HUES6 (cell line): Measurements from ENCODE around the gene RBBP9.

Source experiments
- H3K27ac ChIP-seq: 2 replicates; pipeline ENCODE4 v1.7.0; 2013; ENCODE audit warnings: low read depth, mild to moderate bottlenecking, low read length, inconsistent platforms
- H3K27me3 ChIP-seq: 2 replicates; pipeline ENCODE4 v1.6.1; 2013; ENCODE audit warnings: low read length; ENCODE audit not compliant: control insufficient read depth, insufficient read depth
- H3K36me3 ChIP-seq: 2 replicates; pipeline ENCODE4 v1.6.1; 2013; ENCODE audit warnings: low read length; ENCODE audit not compliant: control insufficient read depth, insufficient read depth
- H3K4me1 ChIP-seq: 2 replicates; pipeline ENCODE4 v1.6.1; 2013; ENCODE audit warnings: low read length; ENCODE audit not compliant: control insufficient read depth, insufficient read depth
- H3K4me3 ChIP-seq: 2 replicates; pipeline ENCODE4 v1.5.1; 2013; ENCODE audit warnings: low read depth, low read length
- H3K9ac ChIP-seq: one replicate; pipeline ENCODE4 v1.6.1; 2013; ENCODE audit warnings: mild to moderate bottlenecking, low read length
- H3K9me3 ChIP-seq: 2 replicates; pipeline ENCODE4 v1.6.1; 2013; ENCODE audit warnings: low read depth, low read length; ENCODE audit not compliant: control insufficient read depth, insufficient read depth

RBBP9 gene

DNA sequence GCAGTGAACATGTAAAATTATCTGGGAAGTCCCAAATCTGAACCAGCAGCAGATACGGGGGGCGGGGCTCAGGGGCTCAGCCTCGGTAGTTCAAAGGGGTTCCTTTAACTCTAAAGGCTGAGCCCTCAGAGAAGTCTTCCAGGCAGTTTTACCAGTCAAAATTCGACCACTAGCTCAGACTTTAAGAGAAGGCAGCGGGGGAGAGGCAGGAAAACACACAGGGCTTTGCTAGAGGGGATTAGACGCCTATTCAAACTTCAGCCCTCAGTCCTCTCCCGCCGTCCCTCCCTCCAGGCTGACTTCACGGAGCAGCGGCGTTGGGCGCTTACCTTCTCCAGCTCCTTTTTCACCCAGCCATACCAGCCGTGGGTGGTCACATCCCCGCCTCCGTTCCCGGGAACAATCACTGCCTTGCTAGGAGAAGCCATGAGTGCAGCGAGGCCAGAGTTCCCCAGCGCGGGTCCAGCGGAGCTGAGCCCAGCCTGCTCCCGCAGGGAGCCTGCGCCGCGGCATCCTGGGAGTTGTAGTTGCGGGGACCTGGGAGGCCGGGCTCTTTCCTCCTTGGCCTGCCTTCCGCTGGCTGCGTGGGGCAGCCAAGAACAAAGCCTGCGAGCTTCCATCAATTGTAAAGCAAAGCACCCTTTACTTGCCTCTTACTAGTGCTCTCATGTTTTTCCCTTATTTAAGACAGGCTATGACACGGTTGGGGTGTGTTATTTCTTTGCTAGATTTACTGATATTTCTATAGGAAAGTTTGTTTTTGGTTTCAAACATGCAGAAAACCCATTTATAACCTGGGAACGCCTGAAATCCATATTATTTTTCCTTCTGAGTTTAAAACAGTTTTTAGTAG lies at the start of gene RBBP9:
RBBP9 (minus strand) TSS at position 486 of the 853 bp plus-strand sequence; CDS start at position 428, 58 bp downstream.
- Histone ChIP-seq H3K4me1 (peaks cover 5% of the 10 kb centered on the region; the same call in 1 of the 2 replicates), H3K9me3 (no peaks in the 10 kb centered on the region), H3K27ac (no peak within 1 kb of the TSS), H3K9ac (peak within 1 kb of the TSS; percentile 68), H3K36me3 (peaks cover 13% of the 10 kb centered on the region), H3K27me3 (no peaks in the 10 kb centered on the region), H3K4me3 (peak within 1 kb of the TSS; percentile 76)

DNA sequence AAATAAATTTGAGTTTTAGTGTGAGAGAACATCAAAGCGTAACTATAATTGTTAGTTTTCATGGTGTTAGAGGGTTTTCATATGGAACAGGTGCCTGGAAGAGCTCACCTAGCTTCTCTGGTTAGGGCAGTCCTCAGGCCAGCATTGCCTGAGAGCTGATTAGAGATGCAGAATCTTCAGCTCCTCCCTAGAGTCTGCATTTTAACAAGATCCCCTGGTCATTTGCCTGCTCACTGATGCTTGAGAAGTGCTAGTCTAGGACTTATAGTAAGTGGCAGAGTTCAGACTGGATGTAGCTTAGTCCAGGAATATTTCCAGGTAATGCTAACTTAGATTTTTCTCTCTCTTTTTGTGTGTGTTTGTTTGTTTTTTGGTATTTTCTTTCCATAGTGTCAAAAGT lies 48.5 kb upstream of the RBBP9 start:
- Histone ChIP-seq H3K36me3 (peaks cover 90% of the 10 kb centered on the region), H3K27me3 (no peaks in the 10 kb centered on the region), H3K4me1 (no peaks in the 10 kb centered on the region), H3K9ac (no peak overlapping the region), H3K27ac (no peak overlapping the region), H3K9me3 (no peaks in the 10 kb centered on the region), H3K4me3 (no peak overlapping the region)

DNA sequence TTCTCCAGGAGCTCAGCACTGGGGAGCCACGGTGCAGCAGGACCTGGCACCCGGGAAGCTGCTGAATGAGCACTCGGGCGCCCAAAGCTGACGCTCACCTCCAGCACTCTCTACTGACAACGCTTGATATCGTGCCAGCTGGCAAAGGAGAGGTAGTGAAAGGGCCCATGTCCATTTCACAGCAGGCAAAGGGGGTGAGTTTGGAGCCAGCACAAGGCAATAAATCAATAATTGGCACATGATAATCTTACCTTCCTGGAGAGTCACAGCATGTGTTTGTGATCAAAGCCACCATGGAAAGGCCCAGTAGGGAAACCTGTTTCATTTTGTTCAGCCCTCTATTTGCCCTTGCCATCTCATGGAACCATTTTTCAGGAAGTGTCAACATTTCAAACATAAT lies 46.9 kb upstream of the RBBP9 start:
- Histone ChIP-seq H3K36me3 (peaks cover 80% of the 10 kb centered on the region), H3K9ac (no peak overlapping the region), H3K27me3 (no peaks in the 10 kb centered on the region), H3K27ac (no peak overlapping the region), H3K4me3 (no peak overlapping the region), H3K4me1 (no peaks in the 10 kb centered on the region), H3K9me3 (no peaks in the 10 kb centered on the region)

DNA sequence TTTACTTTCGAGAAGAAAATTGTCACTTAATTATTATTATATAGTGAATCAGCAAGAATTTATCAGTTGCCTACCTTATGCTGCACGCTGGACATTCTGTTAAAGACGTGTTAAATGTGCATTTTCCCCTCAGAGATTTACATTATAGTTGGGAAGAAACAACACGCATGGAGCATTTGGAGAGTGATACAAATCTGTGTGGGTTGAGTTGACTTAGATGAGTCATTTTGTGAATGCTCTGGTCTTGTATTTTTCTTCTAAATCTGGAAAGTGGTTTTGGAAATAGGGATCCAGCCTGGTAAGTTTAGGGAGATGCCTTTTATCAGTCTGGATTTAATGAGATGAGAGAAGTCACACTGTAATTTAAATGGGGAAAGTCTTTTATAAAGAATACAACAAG lies 46.2 kb upstream of the RBBP9 start:
- Histone ChIP-seq H3K36me3 (peaks cover 77% of the 10 kb centered on the region), H3K9me3 (no peaks in the 10 kb centered on the region), H3K27ac (no peak overlapping the region), H3K9ac (no peak overlapping the region), H3K4me1 (no peaks in the 10 kb centered on the region), H3K27me3 (no peaks in the 10 kb centered on the region), H3K4me3 (no peak overlapping the region)

DNA sequence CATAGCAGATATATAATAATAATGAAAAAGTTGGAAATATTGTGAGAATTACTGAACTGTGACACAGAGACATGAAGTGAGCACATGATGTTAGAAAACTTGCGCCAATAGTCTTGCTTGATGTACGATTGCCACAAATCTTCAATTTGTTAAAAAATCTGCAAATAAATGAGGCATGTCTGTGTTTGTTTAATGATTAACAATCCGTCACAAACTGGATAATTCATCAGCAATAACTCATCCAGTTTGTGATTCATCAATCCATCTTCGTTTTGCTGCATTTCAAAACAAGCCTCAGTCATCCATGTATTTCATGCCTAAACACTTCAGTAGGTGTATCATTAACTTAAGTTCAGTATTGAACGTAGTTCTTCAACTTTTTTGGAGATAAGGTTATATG lies 44.7 kb upstream of the RBBP9 start:
- Histone ChIP-seq H3K27me3 (no peaks in the 10 kb centered on the region), H3K9ac (no peak overlapping the region), H3K4me3 (no peak overlapping the region), H3K9me3 (no peaks in the 10 kb centered on the region), H3K27ac (no peak overlapping the region), H3K4me1 (no peaks in the 10 kb centered on the region), H3K36me3 (peaks cover 72% of the 10 kb centered on the region)

DNA sequence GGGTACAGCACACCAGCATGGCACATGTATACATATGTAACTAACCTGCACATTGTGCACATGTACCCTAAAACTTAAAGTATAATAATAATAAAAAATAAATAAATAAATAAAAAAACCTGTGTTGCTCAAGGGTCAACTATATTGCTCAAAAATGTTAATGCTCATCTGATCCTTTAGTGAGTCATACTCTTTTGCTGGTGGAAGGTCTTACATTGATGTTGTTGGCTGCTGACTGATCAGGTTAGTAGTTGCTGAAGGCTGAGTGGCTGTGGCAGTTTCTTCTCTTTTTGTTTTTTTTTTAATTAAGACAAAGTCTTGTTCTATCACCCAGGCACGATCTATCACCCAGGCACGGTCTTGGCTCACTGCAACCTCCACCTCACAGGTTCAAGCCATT lies 40.6 kb upstream of the RBBP9 start:
- Histone ChIP-seq H3K9me3 (no peaks in the 10 kb centered on the region), H3K27ac (no peak overlapping the region), H3K4me1 (no peaks in the 10 kb centered on the region), H3K36me3 (peaks cover 66% of the 10 kb centered on the region), H3K4me3 (no peak overlapping the region), H3K27me3 (no peaks in the 10 kb centered on the region), H3K9ac (no peak overlapping the region)

DNA sequence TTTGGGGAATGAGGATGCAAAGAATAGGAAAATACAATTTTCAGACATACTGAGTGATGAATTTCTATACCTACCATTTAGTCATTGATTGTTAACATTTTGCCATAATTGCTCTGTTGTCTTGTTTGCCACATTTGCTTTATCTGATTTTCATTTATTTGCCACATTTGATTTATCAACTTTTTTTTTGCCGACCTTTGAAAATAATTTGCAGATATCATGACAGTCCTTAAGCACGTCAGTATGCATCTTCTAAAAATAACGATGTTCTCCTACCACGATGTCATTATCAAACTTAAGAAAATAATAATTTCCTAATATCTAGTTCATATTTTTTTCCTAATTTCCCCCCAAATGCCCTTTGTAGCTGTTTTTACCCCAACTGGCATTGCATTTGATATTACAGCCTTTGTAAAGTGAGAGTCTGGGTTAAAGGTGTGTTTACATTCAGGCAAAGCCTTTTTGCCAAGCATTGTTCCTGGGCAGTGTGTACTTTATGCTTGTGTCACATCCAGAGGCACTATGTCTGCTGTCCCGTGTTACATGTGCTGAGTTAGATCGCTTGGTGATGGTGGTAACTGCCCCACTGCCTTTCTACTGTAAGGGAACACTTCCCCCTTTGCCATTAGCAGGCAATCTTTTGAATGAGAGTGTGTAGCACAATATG lies 37.1 kb upstream of the RBBP9 start:
- no peak overlapping the region for H3K27ac ChIP-seq
- H3K36me3 ChIP-seq = peaks cover 76% of the 10 kb centered on the region
- no peaks in the 10 kb centered on the region for H3K27me3 ChIP-seq
- H3K4me3 ChIP-seq = no peak overlapping the region
- H3K9me3 ChIP-seq = no peaks in the 10 kb centered on the region
- H3K9ac ChIP-seq = no peak overlapping the region
- no peaks in the 10 kb centered on the region for H3K4me1 ChIP-seq

DNA sequence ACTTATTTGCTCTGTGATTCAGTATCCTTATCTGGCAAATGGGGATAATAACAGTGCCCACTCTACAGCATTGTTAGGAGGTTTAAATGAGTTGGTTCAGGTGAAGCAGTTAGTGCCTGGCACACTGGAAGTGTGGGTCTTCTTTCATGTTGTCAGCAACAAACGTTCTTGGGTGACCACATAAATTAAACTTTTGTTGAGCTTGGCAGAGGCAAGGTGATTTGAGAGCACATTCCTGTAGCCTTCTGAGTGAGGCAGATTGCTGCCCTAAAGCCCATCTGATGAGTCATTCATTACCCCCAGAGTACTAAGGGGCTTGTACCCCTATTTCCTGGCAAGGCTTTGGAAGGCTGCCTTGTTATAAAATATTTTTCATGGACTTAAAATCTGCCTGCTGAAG lies 36.5 kb upstream of the RBBP9 start:
- H3K4me3 ChIP-seq = no peak overlapping the region
- no peak overlapping the region for H3K9ac ChIP-seq
- H3K27me3 ChIP-seq = no peaks in the 10 kb centered on the region
- peaks cover 80% of the 10 kb centered on the region for H3K36me3 ChIP-seq
- no peak overlapping the region for H3K27ac ChIP-seq
- no peaks in the 10 kb centered on the region for H3K9me3 ChIP-seq
- no peaks in the 10 kb centered on the region for H3K4me1 ChIP-seq

DNA sequence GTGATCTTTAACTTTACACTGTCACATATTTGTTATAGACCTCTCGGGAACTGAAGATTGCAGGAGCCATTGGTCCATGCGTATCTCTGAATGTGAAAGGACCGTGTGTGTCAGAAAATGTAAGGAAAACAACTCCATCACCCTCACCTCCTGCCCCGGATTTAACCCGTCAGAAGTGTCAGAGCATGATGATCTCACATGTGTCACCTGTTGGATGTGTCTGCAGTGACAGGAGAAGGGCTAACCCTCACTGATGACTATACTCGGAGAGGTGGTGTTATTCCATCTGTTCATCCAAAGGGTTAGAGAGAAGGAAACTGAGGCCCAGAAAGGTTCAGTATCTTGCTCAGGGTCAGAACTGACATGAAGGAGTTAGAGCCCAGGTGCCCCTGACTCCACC lies 35.6 kb upstream of the RBBP9 start:
- Histone ChIP-seq H3K4me3 (no peak overlapping the region), H3K36me3 (peaks cover 83% of the 10 kb centered on the region), H3K27ac (no peak overlapping the region)

DNA sequence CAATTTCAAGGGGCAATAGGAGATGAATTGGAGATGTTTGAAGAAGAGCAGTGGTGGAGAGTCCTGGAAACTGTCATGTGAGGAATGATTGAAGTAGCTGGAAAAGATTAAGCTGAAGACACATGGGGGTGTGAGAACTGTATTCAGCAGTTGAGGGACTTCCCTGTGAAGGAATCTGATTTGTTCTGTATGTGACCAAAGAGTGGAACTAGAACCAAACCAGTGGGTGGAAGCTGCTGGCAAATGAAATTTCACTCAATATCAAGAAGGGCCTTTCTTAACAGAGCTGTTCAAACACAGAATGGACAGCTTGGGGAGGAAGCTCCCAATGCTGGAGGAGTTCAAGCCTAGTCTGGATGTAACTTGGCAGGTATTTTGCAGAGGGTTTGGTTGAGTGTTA lies 32.0 kb upstream of the RBBP9 start:
- Histone ChIP-seq H3K4me1 (no peaks in the 10 kb centered on the region), H3K27me3 (no peaks in the 10 kb centered on the region), H3K9ac (no peak overlapping the region), H3K4me3 (no peak overlapping the region), H3K27ac (no peak overlapping the region), H3K36me3 (peaks cover 96% of the 10 kb centered on the region), H3K9me3 (no peaks in the 10 kb centered on the region)

More for the DNA sequence above, 35.6 kb upstream of the RBBP9 start:
- H3K4me1 ChIP-seq = no peaks in the 10 kb centered on the region
- no peak overlapping the region for H3K9ac ChIP-seq
- H3K9me3 ChIP-seq = no peaks in the 10 kb centered on the region
- no peaks in the 10 kb centered on the region for H3K27me3 ChIP-seq

DNA sequence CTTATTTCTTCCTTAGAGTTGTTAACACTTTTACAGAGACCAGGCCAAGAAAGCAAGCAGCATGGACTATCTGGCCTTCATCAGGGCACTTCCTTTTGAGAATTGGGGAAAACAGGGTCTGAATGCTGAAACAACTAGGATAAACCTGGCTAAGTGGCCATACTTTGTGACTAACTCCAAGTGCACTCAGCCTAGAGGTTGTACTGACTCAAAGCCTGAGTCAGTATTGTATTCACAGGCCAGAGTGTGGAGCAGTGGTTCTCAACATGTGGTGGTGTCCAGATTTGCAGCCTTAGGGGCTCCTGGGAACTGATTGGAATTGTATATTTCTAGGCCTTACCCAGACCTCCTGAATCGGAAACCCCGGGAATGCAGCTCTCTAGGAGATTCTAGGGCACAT lies 30.8 kb upstream of the RBBP9 start:
- Histone ChIP-seq H3K27me3 (no peaks in the 10 kb centered on the region), H3K36me3 (peaks cover 87% of the 10 kb centered on the region), H3K9ac (no peak overlapping the region), H3K4me1 (no peaks in the 10 kb centered on the region), H3K27ac (no peak overlapping the region), H3K9me3 (no peaks in the 10 kb centered on the region), H3K4me3 (no peak overlapping the region)
